Measurements from ENCODE around the gene AXIN1.
A peak's percentile ranks its signal among the peaks of the same experiment; 100 is the strongest.

The AXIN1 gene

DNA sequence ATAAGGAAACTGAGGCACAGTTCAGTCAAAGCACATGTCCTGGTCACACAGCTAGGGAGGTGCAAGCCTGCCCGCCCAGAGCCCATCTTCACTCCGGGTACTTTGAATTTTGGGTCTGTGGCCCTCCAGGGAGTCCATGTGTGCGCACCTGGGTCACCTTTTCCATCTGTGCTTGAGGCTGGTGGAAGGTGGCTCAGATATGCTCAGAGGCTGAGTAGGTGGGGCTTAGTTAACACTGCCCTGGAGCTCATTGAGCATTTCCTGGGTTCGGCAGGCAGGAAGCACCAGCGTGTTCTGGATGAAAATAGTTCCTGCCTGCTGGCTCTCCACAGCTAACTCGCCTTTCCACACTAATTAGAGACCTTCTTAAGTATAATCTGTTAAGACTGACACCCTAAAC, 98.7 kb downstream of the AXIN1 start:
- DNase-seq (ENCODE audit: insufficient read length, low spot score) (no peak), FAIRE-seq (no peak)

DNA sequence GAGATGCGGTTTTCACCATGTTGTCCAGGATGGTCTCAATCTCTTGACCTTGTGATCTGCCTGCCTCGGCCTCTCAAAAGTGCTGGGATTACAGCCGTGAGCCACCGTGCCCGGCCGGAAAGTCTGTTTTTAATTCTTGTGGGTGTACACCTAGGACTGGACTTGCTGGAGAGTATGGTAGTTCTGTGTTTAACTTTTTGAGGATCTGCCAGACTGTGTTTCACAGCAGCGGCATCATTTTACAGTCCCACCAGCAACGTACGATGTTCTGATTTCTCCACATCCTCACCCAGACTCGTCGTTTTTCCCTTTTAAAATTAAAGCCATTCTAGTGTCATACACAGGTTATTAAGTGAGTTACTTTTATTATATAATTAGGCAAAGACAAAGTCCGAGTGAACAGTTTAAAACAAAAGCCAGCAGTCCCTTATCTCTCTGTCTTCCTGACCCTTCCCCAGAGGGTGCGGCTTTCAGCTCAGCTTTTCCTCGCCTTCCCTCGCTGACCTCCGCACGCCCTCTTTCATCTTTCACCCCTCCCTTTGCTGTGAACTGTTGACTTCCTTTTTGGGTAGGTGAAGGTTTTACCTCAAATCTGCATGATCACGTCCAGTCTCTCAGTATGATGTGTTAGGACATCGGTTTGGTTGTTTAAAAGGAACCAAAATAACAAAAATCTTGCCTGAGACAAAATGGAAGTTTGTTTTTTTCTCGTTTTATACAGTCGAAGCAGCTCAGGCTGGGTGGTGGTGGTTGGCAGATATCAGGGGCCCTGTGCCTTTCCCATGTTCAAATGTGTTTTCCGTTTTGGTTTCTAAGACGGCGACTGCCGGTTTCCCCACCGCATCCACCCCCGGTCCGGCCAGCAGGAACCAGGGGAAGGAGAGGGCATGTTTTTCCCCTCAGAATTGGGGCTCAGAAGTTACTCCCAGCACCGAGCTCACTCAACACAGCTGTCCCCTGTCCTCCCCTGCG, 99.9 kb downstream of the AXIN1 start:
- FAIRE-seq = peak; percentile 90
- peak; percentile 48 for DNase-seq (ENCODE audit: insufficient read length, low spot score)

DNA sequence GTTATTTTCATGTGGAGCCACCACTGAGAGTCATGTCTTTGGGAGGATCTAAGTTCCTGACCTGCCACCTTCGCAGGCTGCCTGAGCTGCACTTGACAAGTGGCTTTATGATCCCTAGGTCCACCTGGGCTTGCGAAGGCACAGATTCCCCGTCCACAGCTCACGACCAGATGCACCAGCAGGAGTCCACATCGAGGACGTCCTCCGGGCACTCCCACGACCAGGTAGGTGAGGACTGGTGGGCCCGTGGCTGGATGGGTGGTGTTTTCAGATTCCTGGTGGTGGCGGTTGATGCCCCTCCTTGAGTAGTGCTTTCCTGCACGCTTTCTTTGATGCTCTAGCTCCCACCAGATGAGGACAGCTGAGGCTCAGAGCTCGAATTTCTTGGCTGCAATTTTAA, 103.1 kb downstream of the AXIN1 start:
- no peak for FAIRE-seq
- no peak for DNase-seq (ENCODE audit: insufficient read length, low spot score)

DNA sequence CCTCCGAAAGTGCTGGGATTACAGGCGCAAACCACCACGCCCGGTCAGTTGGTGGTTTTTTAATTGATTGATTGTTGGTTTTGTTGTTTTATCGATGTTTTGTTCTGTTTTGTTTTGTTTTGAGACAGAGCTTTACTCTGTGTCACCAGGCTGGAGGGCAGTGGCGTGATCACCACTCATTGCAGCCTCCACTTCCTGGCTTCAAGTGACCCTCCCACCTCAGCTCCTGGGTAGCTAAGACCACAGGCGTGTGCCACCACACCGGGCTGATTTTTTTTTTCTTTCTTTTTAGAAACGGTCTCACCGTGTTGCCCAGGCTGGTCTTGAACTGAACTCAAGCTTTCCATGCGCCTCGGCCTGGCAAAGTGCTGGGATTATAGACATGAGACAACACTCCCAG, 105.5 kb downstream of the AXIN1 start:
- no peak for FAIRE-seq
- no peak for DNase-seq (ENCODE audit: insufficient read length, low spot score)

DNA sequence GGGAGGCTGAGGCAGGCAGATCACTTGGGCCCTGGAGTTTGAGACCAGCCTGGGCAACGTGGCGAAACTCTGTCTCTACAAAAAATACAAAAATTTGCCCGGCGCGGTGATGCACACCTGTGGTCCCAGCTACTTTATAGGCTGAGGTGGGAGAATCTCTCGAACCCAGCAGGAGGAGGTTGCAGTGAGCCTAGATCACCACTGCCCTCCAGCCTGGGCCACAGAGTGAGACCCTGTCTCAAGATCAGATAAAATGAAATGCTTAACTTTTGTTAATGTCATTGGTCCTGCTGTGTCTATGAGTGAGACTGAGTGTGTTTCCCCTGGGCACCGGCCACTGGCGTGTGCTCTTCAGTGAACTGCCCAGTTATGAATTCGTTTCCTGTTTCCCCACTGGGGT, 107.4 kb downstream of the AXIN1 start:
- FAIRE-seq = no peak
- no peak for DNase-seq (ENCODE audit: insufficient read length, low spot score)

DNA sequence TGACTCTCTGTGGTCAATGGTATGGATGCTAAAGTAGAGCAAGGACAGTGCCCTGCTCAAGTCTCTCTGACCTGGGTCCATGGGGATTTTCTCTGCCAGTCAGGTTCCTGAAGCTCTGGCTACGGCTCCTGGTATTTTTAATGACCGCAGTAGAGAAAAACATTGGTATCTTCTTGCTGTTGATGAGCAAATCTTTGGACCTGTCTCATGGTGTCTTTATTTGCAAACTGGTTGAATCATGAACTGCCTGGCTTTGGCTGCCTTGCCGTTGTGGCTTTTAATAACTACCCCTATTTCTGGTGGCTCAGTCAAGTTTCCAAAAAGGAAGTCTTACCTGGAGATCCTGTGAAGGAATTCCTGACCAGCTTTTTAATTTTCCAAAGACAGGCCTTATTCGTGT, 109.2 kb downstream of the AXIN1 start:
- no peak for FAIRE-seq
- DNase-seq (ENCODE audit: insufficient read length, low spot score) = no peak

DNA sequence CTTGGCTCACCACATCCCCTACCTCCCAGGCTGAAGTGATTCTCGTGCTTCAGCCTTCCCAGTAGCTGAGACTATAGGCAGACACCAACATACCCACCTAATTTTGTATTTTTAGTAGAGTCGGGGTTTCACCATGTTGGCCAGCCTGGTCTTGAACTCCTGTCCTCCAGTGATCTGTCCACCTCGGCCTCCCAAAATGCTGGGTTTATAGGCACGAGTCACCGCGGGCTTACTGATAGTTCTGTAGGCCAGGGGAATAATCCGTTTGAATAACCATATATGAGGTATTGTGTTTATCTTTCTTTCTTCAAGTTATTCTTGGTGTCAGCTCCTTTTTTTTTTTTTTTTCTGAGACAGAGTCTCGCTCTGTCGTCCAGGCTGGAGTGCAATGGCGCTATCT, 110.2 kb downstream of the AXIN1 start:
- FAIRE-seq = no peak
- no peak for DNase-seq (ENCODE audit: insufficient read length, low spot score)

DNA sequence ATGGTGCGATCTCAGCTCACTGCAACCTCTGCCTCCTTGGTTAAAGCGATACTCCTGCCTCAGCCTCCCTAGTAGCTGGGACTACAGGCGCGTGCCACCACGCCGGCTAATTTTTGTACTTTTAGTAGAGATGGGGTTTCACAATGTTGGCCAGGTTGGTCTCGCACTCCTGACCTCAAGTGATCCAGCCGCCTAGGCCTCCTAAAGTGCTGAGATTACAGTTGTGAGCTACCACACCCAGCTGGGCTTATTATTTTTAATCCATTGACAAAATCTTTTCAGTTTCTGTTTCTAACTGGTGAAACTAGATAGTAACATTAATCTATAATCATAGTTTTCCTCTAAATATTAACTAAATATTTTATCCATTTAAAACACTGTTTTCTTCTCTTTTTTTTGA, 112.0 kb downstream of the AXIN1 start:
- no peak for DNase-seq (ENCODE audit: insufficient read length, low spot score)
- no peak for FAIRE-seq

DNA sequence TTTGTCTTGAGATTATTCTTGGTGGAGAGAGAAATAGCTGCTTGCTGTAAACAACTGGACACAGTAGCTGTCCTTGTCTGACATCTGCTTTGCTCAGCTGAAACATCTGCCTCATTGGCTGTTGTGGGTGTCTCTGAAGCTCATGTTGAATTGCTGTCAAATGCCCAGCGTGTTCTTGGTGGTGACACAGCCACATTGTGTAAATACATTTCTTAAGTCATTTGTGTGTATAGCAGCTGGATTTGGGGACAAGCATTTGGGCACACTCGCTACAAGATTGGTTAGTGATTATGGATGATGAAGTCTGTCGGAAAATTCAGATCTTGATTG, 112.6 kb downstream of the AXIN1 start:
- DNase-seq (ENCODE audit: insufficient read length, low spot score) (no peak), FAIRE-seq (no peak)
